SK-N-SH (cell line): ENCODE results near the gene GCN1. TPM values are rescaled to one million over a fixed set of nuclear protein-coding genes. Genes with fewer than 3 reads are reported as not detected.

Experiments used
- CTCF ChIA-PET: fragments of 300-600, 350-600 bp; formaldehyde crosslinking; extraction: SDS; loops from one replicate; lab custom pipeline; 2021; lab: Yijun Ruan, JAX
- POLR2A ChIA-PET: fragments of 350-600 bp; sonication (Branson Sonifier 250); formaldehyde crosslinking; extraction: SDS; loops from one replicate; lab custom pipeline; 2020; ENCODE audit warnings: antibody characterized with exemption, inconsistent platforms; lab: Yijun Ruan, JAX
- DNase-seq: peaks from one replicate; pipeline ENCODE4 v3.0.0; 2012
- H2AFZ ChIP-seq: fragments of 200-600 bp; sonication (generic); 2 replicates; pipeline ENCODE4 v1.8.1; 2016; ENCODE audit warnings: antibody characterized with exemption, mild to moderate bottlenecking, low read depth
- H3F3A ChIP-seq: fragments of 200-600 bp; sonication (generic); replicated peaks from 2 replicates; pipeline ENCODE3; 2016; ENCODE audit warnings: antibody characterized with exemption, mild to moderate bottlenecking; ENCODE audit not compliant: insufficient read depth
- H3K27ac ChIP-seq, 2 experiments: fragments of 200-500 bp in 1 of 2; fragments of 200-600 bp in 1 of 2; sonication (Bioruptor generic) in 1 of 2; sonication (generic), shearing (Covaris generic) in 1 of 2; 2 replicates each; pipeline versions ENCODE4 v1.5.1 to v1.6.1; 2014 to 2016; ENCODE audit warnings: low read depth in 2 of 2, inconsistent platforms in 1 of 2, low read length in 1 of 2, mild to moderate bottlenecking in 1 of 2, mixed read lengths in 1 of 2
- H3K27me3 ChIP-seq: fragments of 200-600 bp; sonication (generic), shearing (Covaris generic); 2 replicates; pipeline ENCODE4 v1.6.1; 2016; ENCODE audit warnings: mixed run types; ENCODE audit not compliant: insufficient read depth
- H3K36me3 ChIP-seq, 2 experiments: fragments of 200-500 bp in 1 of 2; fragments of 200-600 bp in 1 of 2; sonication (Bioruptor generic) in 1 of 2; sonication (generic) in 1 of 2; replicated peaks in 1 of 2; 2 replicates each; pipeline versions ENCODE3 to v1.5.1; 2014 to 2016; ENCODE audit warnings: low read length in 1 of 2, mild to moderate bottlenecking in 1 of 2; ENCODE audit not compliant: insufficient read depth in 2 of 2, control insufficient read depth in 1 of 2
- H3K4me1 ChIP-seq, 2 experiments: fragments of 200-500 bp in 1 of 2; fragments of 200-600 bp in 1 of 2; sonication (Bioruptor generic) in 1 of 2; sonication (generic), shearing (Covaris generic) in 1 of 2; 2 replicates each; pipeline versions ENCODE4 v1.5.1 to v1.6.1; 2014 to 2016; ENCODE audit warnings: low read depth in 1 of 2, low read length in 1 of 2, mixed run types in 1 of 2; ENCODE audit not compliant: insufficient read depth in 2 of 2, control insufficient read depth in 1 of 2
- H3K4me2 ChIP-seq: fragments of 200-600 bp; sonication (generic), shearing (Covaris generic); 2 replicates; pipeline ENCODE4 v1.6.1; 2017; ENCODE audit warnings: mixed run types
- H3K4me3 ChIP-seq, 2 experiments: fragments of 200-500 bp in 1 of 2; fragments of 200-600 bp in 1 of 2; sonication (Bioruptor generic) in 1 of 2; sonication (generic), shearing (Covaris generic) in 1 of 2; 2 replicates each; pipeline versions ENCODE4 v1.5.1 to v1.8.1; 2014 to 2016; ENCODE audit warnings: low read depth in 2 of 2, inconsistent platforms in 1 of 2, low read length in 1 of 2, mild to moderate bottlenecking in 1 of 2, mixed read lengths in 1 of 2, moderate library complexity in 1 of 2
- H3K79me2 ChIP-seq: fragments of 200-600 bp; sonication (generic); 2 replicates; pipeline ENCODE4 v1.8.1; 2017; ENCODE audit warnings: mild to moderate bottlenecking; ENCODE audit not compliant: insufficient read depth
- H3K9ac ChIP-seq: fragments of 200-600 bp; sonication (generic); 2 replicates; pipeline ENCODE4 v1.6.1; 2017; ENCODE audit warnings: mixed run types
- H3K9me2 ChIP-seq: fragments of 200-600 bp; sonication (generic); 2 replicates; pipeline ENCODE4 v1.6.1; 2017; ENCODE audit warnings: mixed run types
- H3K9me3 ChIP-seq: fragments of 200-600 bp; sonication (generic); 2 replicates; pipeline ENCODE4 v1.6.1; 2017; ENCODE audit warnings: mixed run types, mild to moderate bottlenecking, moderate library complexity
- H4K20me1 ChIP-seq: fragments of 200-600 bp; sonication (generic); 2 replicates; pipeline ENCODE4 v1.6.1; 2017; ENCODE audit warnings: mild to moderate bottlenecking, mixed run types; ENCODE audit not compliant: insufficient read depth
- EP300 ChIP-seq, 2 experiments: IDR thresholded peaks; 2 replicates each; pipeline versions ENCODE4 v1.4.0 to v1.6.1; 2012; ENCODE audit warnings: borderline replicate concordance in 1 of 2, low read depth in 1 of 2, low read length in 1 of 2
- FOSL2 ChIP-seq: IDR thresholded peaks from 2 replicates; pipeline ENCODE4 v1.4.0; 2012; ENCODE audit warnings: low read depth, mild to moderate bottlenecking, moderate library complexity, borderline replicate concordance
- GATA2 ChIP-seq: sonication (generic); formaldehyde crosslinking; IDR thresholded peaks from 2 replicates; pipeline ENCODE4 v1.5.0; 2020; ENCODE audit warnings: mild to moderate bottlenecking, missing genetic modification reagents
- IRF3 ChIP-seq: fragments of 150-350 bp; IDR thresholded peaks from 2 replicates; pipeline ENCODE4 v1.6.1; 2016; ENCODE audit warnings: mild to moderate bottlenecking, low read depth, low read length
- NFIC ChIP-seq: IDR thresholded peaks from 2 replicates; pipeline ENCODE4 v1.4.0; 2012; ENCODE audit warnings: borderline replicate concordance
- NRF1 ChIP-seq: IDR thresholded peaks from 2 replicates; pipeline ENCODE4 v1.6.1; 2012; ENCODE audit warnings: low read depth, mild to moderate bottlenecking, low read length
- SIN3A ChIP-seq: IDR thresholded peaks from 2 replicates; pipeline ENCODE4 v1.6.1; 2012; ENCODE audit warnings: low read depth, mild to moderate bottlenecking, low read length, moderate library complexity, borderline replicate concordance
- SMC3 ChIP-seq: IDR thresholded peaks from 2 replicates; pipeline ENCODE4 v1.6.1; 2012; ENCODE audit warnings: low read depth, low read length, improper control_type of control experiment
- USF1 ChIP-seq: IDR thresholded peaks from 2 replicates; pipeline ENCODE4 v1.4.0; 2012; ENCODE audit warnings: low read depth, borderline replicate concordance
- WGBS: methylation state at CpG from one replicate; pipeline ENCODE4 v1.1.6; 2017; ENCODE audit warnings: low lambda C conversion rate; 5-methylcytosine and 5-hydroxymethylcytosine counted together
- polyA plus RNA-seq, 3 experiments: library from polyadenylated mRNA; depleted of rRNA; stranded (reverse); fragments of >200 nt; gene quantifications; 2 replicates each; pipeline ENCODE4 v1.2.3, GENCODE V29; 2012
- TF ChIP-seq, protein P1 (sequence below): fragments of 200-600 bp; sonication (generic); IDR thresholded peaks from 2 replicates; pipeline ENCODE4 v1.6.1; 2017; ENCODE audit warnings: antibody characterized with exemption, mild to moderate bottlenecking, moderate library complexity
- TF ChIP-seq, protein P2 (sequence below): IDR thresholded peaks from 2 replicates; pipeline ENCODE4 v1.6.1; 2012; ENCODE audit warnings: mild to moderate bottlenecking, low read depth, low read length, moderate library complexity

Gene GCN1
- polyA plus RNA-seq, 1 of the 3 experiments (the other 2 are of a cell fraction), result 54.4 TPM

DNA sequence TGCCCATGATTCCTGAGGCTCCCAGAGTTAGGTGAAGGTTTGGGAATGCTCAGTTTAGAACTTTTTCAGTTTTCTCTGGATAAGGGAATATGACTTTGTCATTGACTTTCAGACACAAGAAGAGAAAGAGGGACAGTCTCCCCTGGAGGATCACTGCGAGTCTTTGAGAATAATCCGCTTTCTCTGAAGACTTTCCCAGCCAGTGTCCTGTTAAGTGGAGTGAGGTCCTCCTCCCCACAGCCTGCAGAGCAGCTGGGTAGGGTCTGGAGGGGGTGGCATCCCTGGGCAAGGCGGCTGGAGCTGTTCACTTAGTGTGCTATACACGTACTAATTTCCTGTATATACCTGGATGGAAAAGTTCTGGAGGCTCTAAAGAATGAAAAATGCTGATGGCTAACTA is 69.5 kb downstream of the GCN1 start:
- H3K9me2 ChIP-seq, result no peaks in the 10 kb centered on the region
- H3K36me3 ChIP-seq, result peaks cover 20 to 37% of the 10 kb centered on the region in 2 experiments
- H3K4me1 ChIP-seq, result peaks cover 0 to 1% of the 10 kb centered on the region in 2 experiments; a peak in 1 of 4 replicates
- H3F3A ChIP-seq, result peaks cover 19% of the 10 kb centered on the region
- ChIA-PET POLR2A (interaction anchor here (2.3 kb wide), 1 partner anchor 76 kb away, joined by 9 read pairs; the partner anchor contains the start of gene RPLP0), CTCF (interaction anchor here (1.5 kb wide), 1 partner anchor 38 kb away, joined by 4 read pairs; no protein-coding TSS in a partner anchor)
- no peaks in the 10 kb centered on the region for H4K20me1 ChIP-seq
- no peak for TF ChIP-seq SMC3
- TF ChIP-seq, protein P1, sequence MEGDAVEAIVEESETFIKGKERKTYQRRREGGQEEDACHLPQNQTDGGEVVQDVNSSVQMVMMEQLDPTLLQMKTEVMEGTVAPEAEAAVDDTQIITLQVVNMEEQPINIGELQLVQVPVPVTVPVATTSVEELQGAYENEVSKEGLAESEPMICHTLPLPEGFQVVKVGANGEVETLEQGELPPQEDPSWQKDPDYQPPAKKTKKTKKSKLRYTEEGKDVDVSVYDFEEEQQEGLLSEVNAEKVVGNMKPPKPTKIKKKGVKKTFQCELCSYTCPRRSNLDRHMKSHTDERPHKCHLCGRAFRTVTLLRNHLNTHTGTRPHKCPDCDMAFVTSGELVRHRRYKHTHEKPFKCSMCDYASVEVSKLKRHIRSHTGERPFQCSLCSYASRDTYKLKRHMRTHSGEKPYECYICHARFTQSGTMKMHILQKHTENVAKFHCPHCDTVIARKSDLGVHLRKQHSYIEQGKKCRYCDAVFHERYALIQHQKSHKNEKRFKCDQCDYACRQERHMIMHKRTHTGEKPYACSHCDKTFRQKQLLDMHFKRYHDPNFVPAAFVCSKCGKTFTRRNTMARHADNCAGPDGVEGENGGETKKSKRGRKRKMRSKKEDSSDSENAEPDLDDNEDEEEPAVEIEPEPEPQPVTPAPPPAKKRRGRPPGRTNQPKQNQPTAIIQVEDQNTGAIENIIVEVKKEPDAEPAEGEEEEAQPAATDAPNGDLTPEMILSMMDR, result no peak
- TF ChIP-seq, protein P2, sequence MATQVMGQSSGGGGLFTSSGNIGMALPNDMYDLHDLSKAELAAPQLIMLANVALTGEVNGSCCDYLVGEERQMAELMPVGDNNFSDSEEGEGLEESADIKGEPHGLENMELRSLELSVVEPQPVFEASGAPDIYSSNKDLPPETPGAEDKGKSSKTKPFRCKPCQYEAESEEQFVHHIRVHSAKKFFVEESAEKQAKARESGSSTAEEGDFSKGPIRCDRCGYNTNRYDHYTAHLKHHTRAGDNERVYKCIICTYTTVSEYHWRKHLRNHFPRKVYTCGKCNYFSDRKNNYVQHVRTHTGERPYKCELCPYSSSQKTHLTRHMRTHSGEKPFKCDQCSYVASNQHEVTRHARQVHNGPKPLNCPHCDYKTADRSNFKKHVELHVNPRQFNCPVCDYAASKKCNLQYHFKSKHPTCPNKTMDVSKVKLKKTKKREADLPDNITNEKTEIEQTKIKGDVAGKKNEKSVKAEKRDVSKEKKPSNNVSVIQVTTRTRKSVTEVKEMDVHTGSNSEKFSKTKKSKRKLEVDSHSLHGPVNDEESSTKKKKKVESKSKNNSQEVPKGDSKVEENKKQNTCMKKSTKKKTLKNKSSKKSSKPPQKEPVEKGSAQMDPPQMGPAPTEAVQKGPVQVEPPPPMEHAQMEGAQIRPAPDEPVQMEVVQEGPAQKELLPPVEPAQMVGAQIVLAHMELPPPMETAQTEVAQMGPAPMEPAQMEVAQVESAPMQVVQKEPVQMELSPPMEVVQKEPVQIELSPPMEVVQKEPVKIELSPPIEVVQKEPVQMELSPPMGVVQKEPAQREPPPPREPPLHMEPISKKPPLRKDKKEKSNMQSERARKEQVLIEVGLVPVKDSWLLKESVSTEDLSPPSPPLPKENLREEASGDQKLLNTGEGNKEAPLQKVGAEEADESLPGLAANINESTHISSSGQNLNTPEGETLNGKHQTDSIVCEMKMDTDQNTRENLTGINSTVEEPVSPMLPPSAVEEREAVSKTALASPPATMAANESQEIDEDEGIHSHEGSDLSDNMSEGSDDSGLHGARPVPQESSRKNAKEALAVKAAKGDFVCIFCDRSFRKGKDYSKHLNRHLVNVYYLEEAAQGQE, result no peak
- TF ChIP-seq IRF3, result no peak
- TF ChIP-seq NRF1, result no peak
- TF ChIP-seq SIN3A, result no peak
- no peak for TF ChIP-seq USF1
- TF ChIP-seq EP300 (IDR thresholded peaks at IDR 0.05; ENCODE audit: borderline replicate concordance in 1 of 2, low read depth in 1 of 2, low read length in 1 of 2), result no peak
- no peak for TF ChIP-seq FOSL2
- no peak for TF ChIP-seq GATA2 (CRISPR knock-in tag)
- TF ChIP-seq NFIC, result no peak
- WGBS, result 94% methylated on average over 4 of the region's 4 CpGs
- no peaks in the 10 kb centered on the region for H3K9me3 ChIP-seq
- no peak overlapping the region for H3K4me3 ChIP-seq
- DNase-seq, result no peak
- no peak overlapping the region for H3K27ac ChIP-seq
- no peak overlapping the region for H3K4me2 ChIP-seq
- no peak overlapping the region for H2AFZ ChIP-seq
- no peaks in the 10 kb centered on the region for H3K27me3 ChIP-seq
- H3K9ac ChIP-seq, result no peak overlapping the region
- H3K79me2 ChIP-seq, result no peaks in the 10 kb centered on the region
